Measurements from ENCODE around the gene PTER.

DNA sequence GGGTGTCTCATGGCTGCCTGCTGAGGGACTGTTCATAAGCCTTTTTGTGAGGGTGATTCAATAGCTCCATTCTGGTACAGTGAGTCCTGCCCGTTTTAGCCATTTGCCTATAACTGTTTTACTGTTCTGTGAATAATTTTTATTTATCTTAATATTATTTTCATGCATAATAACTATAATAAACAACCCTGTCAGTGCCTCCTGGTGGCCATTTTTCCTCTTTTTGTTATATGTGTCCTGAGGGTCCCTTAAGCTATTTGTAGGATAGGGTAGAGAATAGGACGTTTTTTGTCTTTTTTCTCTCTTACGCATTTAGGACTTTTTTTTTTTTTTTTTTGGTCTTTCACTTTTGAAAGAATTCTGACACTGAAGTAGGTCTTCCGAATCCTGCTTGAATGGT is 82.0 kb downstream of the PTER start:
- TF ChIP-seq CTCF (IDR thresholded peaks at IDR 0.05): peak in 1 of 4 experiments; percentile 6
- TF ChIP-seq POLR2A (IDR thresholded peaks at IDR 0.05): no peak
- no peak for TF ChIP-seq EP300 (IDR thresholded peaks at IDR 0.05)

Data from gastroesophageal sphincter (tissue), 3 donors.